LNCAP (cell line): ENCODE measurements around the gene SCEL.

Experiments
- CTCF ChIP-seq: fragments of 450-650 bp; IDR thresholded peaks from 2 replicates; pipeline ENCODE4 v1.5.1; 2017; ENCODE audit warnings: mild to moderate bottlenecking

SCEL gene

GRCh38 chr13:77532983-77533382 is 2.5 kb upstream of the SCEL start:
- no peak for TF ChIP-seq CTCF

GRCh38 chr13:77533875-77534788 is 1.4 kb upstream of the SCEL start:
- no peak for TF ChIP-seq CTCF

GRCh38 chr13:77536358-77536757 is 852 bp downstream of the SCEL start:
- TF ChIP-seq CTCF: no peak

- TF ChIP-seq CTCF: no peak
Observed at GRCh38 chr13:77537289-77537919, 1.9 kb downstream of the SCEL start.

GRCh38 chr13:77543711-77544110 is 8.2 kb downstream of the SCEL start:
- TF ChIP-seq CTCF: no peak

GRCh38 chr13:77544355-77544754 is 8.8 kb downstream of the SCEL start:
- no peak for TF ChIP-seq CTCF

- no peak for TF ChIP-seq CTCF
Observed at GRCh38 chr13:77544758-77545338, 9.3 kb downstream of the SCEL start.
